ENCODE data around the gene RHEBL1.

RHEBL1 gene

GRCh38 chr12:49069507-49070346 is at the start of gene RHEBL1:
Gene RHEBL1, minus strand, starts transcription at chr12:49069979. Its CDS starts 194 bp downstream, at chr12:49069785.
- peak; percentile 97 for DNase-seq (ENCODE audit: low spot score)

- no peak for DNase-seq (ENCODE audit: low spot score)
These were observed 41.4 kb upstream of the RHEBL1 start for GRCh38 chr12:49111206-49111605.

- DNase-seq (ENCODE audit: low spot score) = peak; percentile 100
These were observed 40.8 kb upstream of the RHEBL1 start, which contains the start of gene LMBR1L for GRCh38 chr12:49110464-49111155. Gene LMBR1L, minus strand, starts transcription at chr12:49110847. Its CDS starts 292 bp downstream, at chr12:49110555.

- no peak for DNase-seq (ENCODE audit: low spot score)
These were observed 40.1 kb upstream of the RHEBL1 start for GRCh38 chr12:49109641-49110463.

- DNase-seq (ENCODE audit: low spot score) = peak; percentile 62
These were observed 39.2 kb upstream of the RHEBL1 start for GRCh38 chr12:49108958-49109404.

GRCh38 chr12:49105504-49106084 is 35.8 kb upstream of the RHEBL1 start:
- DNase-seq (ENCODE audit: low spot score) = no peak

- DNase-seq (ENCODE audit: low spot score) = no peak
These were observed 35.0 kb upstream of the RHEBL1 start for GRCh38 chr12:49104822-49105221.

- DNase-seq (ENCODE audit: low spot score) = no peak
These were observed 30.6 kb upstream of the RHEBL1 start for GRCh38 chr12:49100380-49100779.

- no peak for DNase-seq (ENCODE audit: low spot score)
These were observed 28.9 kb upstream of the RHEBL1 start for GRCh38 chr12:49098703-49099102.

- peak; percentile 66 for DNase-seq (ENCODE audit: low spot score)
These were observed 28.3 kb upstream of the RHEBL1 start for GRCh38 chr12:49098035-49098451.

GRCh38 chr12:49097381-49097780 is 27.6 kb upstream of the RHEBL1 start:
- no peak for DNase-seq (ENCODE audit: low spot score)

GRCh38 chr12:49094975-49095365 is 25.2 kb upstream of the RHEBL1 start:
- DNase-seq (ENCODE audit: low spot score) = no peak

GRCh38 chr12:49094160-49094974 is 24.6 kb upstream of the RHEBL1 start, which contains the start of gene DHH:
Gene DHH, minus strand, starts transcription at chr12:49094801. Its CDS starts 289 bp downstream, at chr12:49094512.
- DNase-seq (ENCODE audit: low spot score) = no peak

GRCh38 chr12:49093792-49094159 is 24.0 kb upstream of the RHEBL1 start:
- DNase-seq (ENCODE audit: low spot score) = no peak

- no peak for DNase-seq (ENCODE audit: low spot score)
These were observed 23.1 kb upstream of the RHEBL1 start for GRCh38 chr12:49092816-49093406.

GRCh38 chr12:49092086-49092815 is 22.5 kb upstream of the RHEBL1 start:
- peak; percentile 63 for DNase-seq (ENCODE audit: low spot score)

- DNase-seq (ENCODE audit: low spot score) = no peak
These were observed 22.0 kb upstream of the RHEBL1 start for GRCh38 chr12:49091836-49092085.

- no peak for DNase-seq (ENCODE audit: low spot score)
These were observed 21.5 kb upstream of the RHEBL1 start for GRCh38 chr12:49091056-49091835.
